ENCODE data around the gene VWA5B1. TPM values are rescaled to one million over a fixed set of nuclear protein-coding genes. Genes with fewer than 3 reads are reported as not detected.

Gene VWA5B1, protein sequence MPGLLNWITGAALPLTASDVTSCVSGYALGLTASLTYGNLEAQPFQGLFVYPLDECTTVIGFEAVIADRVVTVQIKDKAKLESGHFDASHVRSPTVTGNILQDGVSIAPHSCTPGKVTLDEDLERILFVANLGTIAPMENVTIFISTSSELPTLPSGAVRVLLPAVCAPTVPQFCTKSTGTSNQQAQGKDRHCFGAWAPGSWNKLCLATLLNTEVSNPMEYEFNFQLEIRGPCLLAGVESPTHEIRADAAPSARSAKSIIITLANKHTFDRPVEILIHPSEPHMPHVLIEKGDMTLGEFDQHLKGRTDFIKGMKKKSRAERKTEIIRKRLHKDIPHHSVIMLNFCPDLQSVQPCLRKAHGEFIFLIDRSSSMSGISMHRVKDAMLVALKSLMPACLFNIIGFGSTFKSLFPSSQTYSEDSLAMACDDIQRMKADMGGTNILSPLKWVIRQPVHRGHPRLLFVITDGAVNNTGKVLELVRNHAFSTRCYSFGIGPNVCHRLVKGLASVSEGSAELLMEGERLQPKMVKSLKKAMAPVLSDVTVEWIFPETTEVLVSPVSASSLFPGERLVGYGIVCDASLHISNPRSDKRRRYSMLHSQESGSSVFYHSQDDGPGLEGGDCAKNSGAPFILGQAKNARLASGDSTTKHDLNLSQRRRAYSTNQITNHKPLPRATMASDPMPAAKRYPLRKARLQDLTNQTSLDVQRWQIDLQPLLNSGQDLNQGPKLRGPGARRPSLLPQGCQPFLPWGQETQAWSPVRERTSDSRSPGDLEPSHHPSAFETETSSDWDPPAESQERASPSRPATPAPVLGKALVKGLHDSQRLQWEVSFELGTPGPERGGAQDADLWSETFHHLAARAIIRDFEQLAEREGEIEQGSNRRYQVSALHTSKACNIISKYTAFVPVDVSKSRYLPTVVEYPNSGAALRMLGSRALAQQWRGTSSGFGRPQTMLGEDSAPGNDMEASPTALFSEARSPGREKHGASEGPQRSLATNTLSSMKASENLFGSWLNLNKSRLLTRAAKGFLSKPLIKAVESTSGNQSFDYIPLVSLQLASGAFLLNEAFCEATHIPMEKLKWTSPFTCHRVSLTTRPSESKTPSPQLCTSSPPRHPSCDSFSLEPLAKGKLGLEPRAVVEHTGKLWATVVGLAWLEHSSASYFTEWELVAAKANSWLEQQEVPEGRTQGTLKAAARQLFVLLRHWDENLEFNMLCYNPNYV
- not detected in 5 replicates for total RNA-seq (2022; extraction: Qiagen RNA extraction; ENCODE audit: low read depth)

DNA sequence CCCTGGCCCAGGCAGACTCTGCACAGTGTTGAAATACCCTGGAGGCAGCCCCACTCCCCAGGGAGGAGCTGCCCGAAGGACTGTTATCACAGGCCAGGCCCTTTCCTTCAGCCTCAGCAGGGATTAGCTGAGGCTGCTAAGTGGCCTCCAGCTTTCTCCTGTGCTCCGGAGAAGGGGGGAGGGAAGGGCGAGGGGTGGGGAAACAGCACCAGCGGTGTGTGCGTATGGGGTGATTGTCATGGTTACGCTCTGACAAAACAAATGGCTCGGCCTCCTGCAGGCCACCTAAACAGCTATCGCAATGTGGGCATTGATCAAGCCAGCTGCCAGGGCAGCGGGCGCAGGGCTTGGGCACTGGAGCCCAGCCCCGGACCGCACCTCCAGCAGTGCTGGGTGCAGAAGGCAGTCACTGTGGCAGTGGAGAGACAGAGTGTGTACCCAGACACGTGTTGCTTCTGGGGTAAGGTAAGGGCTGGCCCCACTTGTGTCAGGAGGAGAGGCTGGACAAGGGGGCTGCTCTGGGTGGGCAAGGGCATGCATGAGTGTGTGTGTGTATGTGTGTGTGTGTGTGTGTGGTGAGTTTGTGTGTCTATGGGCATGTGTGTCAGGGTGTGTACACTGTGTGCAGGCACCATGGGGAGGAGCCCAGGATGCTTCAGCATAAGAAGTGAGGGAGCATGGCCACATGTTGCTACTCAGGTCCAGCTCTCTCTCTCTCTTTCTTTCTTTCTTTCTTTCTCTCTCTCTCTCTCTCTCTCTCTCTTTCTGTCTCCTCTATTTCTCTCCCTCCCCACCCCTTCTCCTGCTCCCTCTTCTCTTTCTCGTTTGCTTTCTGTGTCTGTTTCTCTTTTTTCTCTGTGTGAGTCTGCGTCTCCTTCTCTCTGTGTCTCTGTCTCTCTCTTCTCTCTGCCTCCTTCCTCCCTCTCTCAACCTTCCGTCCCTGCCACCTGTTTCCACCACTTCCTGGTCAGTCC is at the start of gene VWA5B1:
Gene VWA5B1, plus strand, starts transcription at position 252 of the 974 bp plus-strand sequence. CDS start 19,727 bp downstream, outside the sequence.

Other genes starting within 250 kb of the VWA5B1 start
- gene PLA2G5, start 220.7 kb upstream of the VWA5B1 start, total RNA-seq (2022; extraction: Qiagen RNA extraction; ENCODE audit: low read depth), result not detected in 5 replicates
- gene PLA2G2D, start 171.3 kb upstream of the VWA5B1 start, total RNA-seq (2022; extraction: Qiagen RNA extraction; ENCODE audit: low read depth), result 0.03 TPM in 1 of 5 replicates, not detected in the others
- gene PLA2G2F, start 151.6 kb upstream of the VWA5B1 start, total RNA-seq (2022; extraction: Qiagen RNA extraction; ENCODE audit: low read depth), result 0.01 TPM in 1 of 5 replicates, not detected in the others
- gene UBXN10, start 104.8 kb upstream of the VWA5B1 start, total RNA-seq (2022; extraction: Qiagen RNA extraction; ENCODE audit: low read depth), result not detected in 5 replicates
- not detected in 5 replicates for gene PLA2G2C, start 104.4 kb upstream of the VWA5B1 start, total RNA-seq (2022; extraction: Qiagen RNA extraction; ENCODE audit: low read depth)
- 35.3 to 46.7 TPM (median 38.9 TPM) in 5 replicates for gene CAMK2N1, start 195.3 kb downstream of the VWA5B1 start, total RNA-seq (2022; extraction: Qiagen RNA extraction; ENCODE audit: low read depth)
- 35.0 to 41.7 TPM (median 41.3 TPM) in 5 replicates for gene MUL1, start 217.3 kb downstream of the VWA5B1 start, total RNA-seq (2022; extraction: Qiagen RNA extraction; ENCODE audit: low read depth)

Data from A549 treated with CpdA at 1 μM for 4 hours (cell line).